ENCODE results near the gene NDP. TPM values are rescaled to one million over a fixed set of nuclear protein-coding genes. Genes with fewer than 3 reads are reported as not detected.

NDP gene
- 1 to 10 TPM in 1 of 4 donors, not detected in 3; 4.7 TPM for total RNA-seq

GRCh38 chrX:43973249-43974099 is at the start of gene NDP:
Gene NDP (minus strand): TSS chrX:43973390. CDS start chrX:43958645, 14,745 bp downstream.
- DNase-seq = no peak
- H3K9me3 ChIP-seq = no peaks in the 10 kb centered on the region
- no peaks in the 10 kb centered on the region for H3K27me3 ChIP-seq
- TF ChIP-seq CTCF (IDR thresholded peaks at IDR 0.05) (no peak), POLR2A (IDR thresholded peaks at IDR 0.05) (no peak)
- H3K4me1 ChIP-seq = no peaks in the 10 kb centered on the region
- H3K4me3 ChIP-seq = peak within 1 kb of the TSS in 2 of 4 donors; percentile 7 to 24
- no peaks in the 10 kb centered on the region for H3K36me3 ChIP-seq
- H3K27ac ChIP-seq = no peak within 1 kb of the TSS

GRCh38 chrX:44022964-44023363 is 49.8 kb upstream of the NDP start:
- no peak for DNase-seq
- H3K36me3 ChIP-seq = no peaks in the 10 kb centered on the region
- no peak overlapping the region for H3K27ac ChIP-seq
- no peak for TF ChIP-seq POLR2A (IDR thresholded peaks at IDR 0.05)
- no peaks in the 10 kb centered on the region for H3K27me3 ChIP-seq
- no peak overlapping the region for H3K4me3 ChIP-seq
- no peaks in the 10 kb centered on the region for H3K4me1 ChIP-seq
- no peaks in the 10 kb centered on the region for H3K9me3 ChIP-seq

GRCh38 chrX:44020693-44021092 is 47.5 kb upstream of the NDP start:
- Histone ChIP-seq H3K4me3 (no peak overlapping the region), H3K36me3 (no peaks in the 10 kb centered on the region), H3K27ac (no peak overlapping the region), H3K27me3 (no peaks in the 10 kb centered on the region), H3K4me1 (no peaks in the 10 kb centered on the region), H3K9me3 (no peaks in the 10 kb centered on the region)
- DNase-seq = no peak
- TF ChIP-seq POLR2A (IDR thresholded peaks at IDR 0.05) = no peak
- no peak for TF ChIP-seq CTCF (IDR thresholded peaks at IDR 0.05)

GRCh38 chrX:44019911-44020310 is 46.7 kb upstream of the NDP start:
- no peaks in the 10 kb centered on the region for H3K9me3 ChIP-seq
- TF ChIP-seq CTCF (IDR thresholded peaks at IDR 0.05) = no peak
- TF ChIP-seq POLR2A (IDR thresholded peaks at IDR 0.05) = no peak
- no peak overlapping the region for H3K4me3 ChIP-seq
- H3K27ac ChIP-seq = no peak overlapping the region
- H3K27me3 ChIP-seq = no peaks in the 10 kb centered on the region
- H3K36me3 ChIP-seq = no peaks in the 10 kb centered on the region
- H3K4me1 ChIP-seq = no peaks in the 10 kb centered on the region
- no peak for DNase-seq

GRCh38 chrX:44017676-44018075 is 44.5 kb upstream of the NDP start:
- TF ChIP-seq POLR2A (IDR thresholded peaks at IDR 0.05) (no peak), CTCF (IDR thresholded peaks at IDR 0.05) (no peak)
- DNase-seq = no peak
- Histone ChIP-seq H3K27me3 (no peaks in the 10 kb centered on the region), H3K27ac (no peak overlapping the region), H3K36me3 (no peaks in the 10 kb centered on the region), H3K4me1 (no peaks in the 10 kb centered on the region), H3K4me3 (no peak overlapping the region), H3K9me3 (no peaks in the 10 kb centered on the region)

GRCh38 chrX:44016906-44017305 is 43.7 kb upstream of the NDP start:
- TF ChIP-seq CTCF (IDR thresholded peaks at IDR 0.05) (no peak), POLR2A (IDR thresholded peaks at IDR 0.05) (no peak)
- no peak for DNase-seq
- H3K27ac ChIP-seq = no peak overlapping the region
- no peaks in the 10 kb centered on the region for H3K27me3 ChIP-seq
- H3K36me3 ChIP-seq = no peaks in the 10 kb centered on the region
- H3K4me1 ChIP-seq = no peaks in the 10 kb centered on the region
- H3K9me3 ChIP-seq = no peaks in the 10 kb centered on the region
- no peak overlapping the region for H3K4me3 ChIP-seq

Measured in Peyer's patch (tissue), 4 donors.